Adipocyte (in vitro differentiated cells): Measurements from ENCODE around the gene PTPRG.

Source experiments
- DNase-seq: peaks from one replicate; pipeline ENCODE4 v3.0.0-alpha.2; 2015; ENCODE audit warnings: low read depth
- H3K27me3 ChIP-seq: replicated peaks from 2 replicates; pipeline ENCODE4 v1.7.0; 2013; ENCODE audit warnings: mild to moderate bottlenecking, low read length, moderate library complexity; ENCODE audit not compliant: control insufficient read depth, insufficient read depth
- H3K36me3 ChIP-seq: 2 replicates; pipeline ENCODE4 v1.7.0; 2013; ENCODE audit warnings: low read length, mild to moderate bottlenecking, moderate library complexity; ENCODE audit not compliant: control insufficient read depth, insufficient read depth, severe bottlenecking
- H3K4me1 ChIP-seq: 2 replicates; pipeline ENCODE4 v1.7.0; 2013; ENCODE audit warnings: mild to moderate bottlenecking, low read length, moderate library complexity; ENCODE audit not compliant: control insufficient read depth, insufficient read depth
- H3K4me3 ChIP-seq: 2 replicates; pipeline ENCODE4 v1.7.0; 2013; ENCODE audit warnings: mild to moderate bottlenecking, low read length, moderate library complexity
- H3K9ac ChIP-seq: 2 replicates; pipeline ENCODE4 v1.7.0; 2013; ENCODE audit warnings: mild to moderate bottlenecking, low read length, moderate library complexity
- H3K9me3 ChIP-seq: 2 replicates; pipeline ENCODE4 v1.7.0; 2013; ENCODE audit warnings: mild to moderate bottlenecking, low read length, moderate library complexity; ENCODE audit not compliant: control insufficient read depth

Gene PTPRG

DNA sequence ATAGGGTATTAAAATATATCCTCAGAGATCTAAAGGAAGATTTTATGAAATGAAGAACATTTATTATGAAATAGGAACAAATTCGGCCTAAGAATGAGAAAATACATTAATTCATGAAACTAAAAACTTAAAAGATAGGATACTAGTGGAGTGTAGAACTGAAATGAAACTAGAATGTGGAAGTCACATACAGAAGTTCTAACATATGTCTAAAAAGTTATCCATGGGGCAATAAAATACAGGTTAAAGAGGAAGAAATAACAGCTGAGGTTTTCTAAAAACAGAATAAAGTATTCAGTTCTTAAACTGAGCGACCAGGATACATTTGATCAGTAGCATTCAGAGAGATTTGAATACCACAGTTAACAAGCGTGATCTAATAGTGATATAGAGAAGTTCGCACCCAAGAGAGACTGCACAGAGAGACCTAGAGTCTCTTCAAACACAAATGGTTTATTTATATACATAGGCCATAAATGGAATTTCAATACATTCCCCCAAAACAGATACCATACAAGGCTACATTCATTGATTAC, 726.1 kb downstream of the PTPRG start:
- H3K36me3 ChIP-seq: peaks cover 70% of the 10 kb centered on the region
- H3K9ac ChIP-seq: no peak overlapping the region
- no peaks in the 10 kb centered on the region for H3K9me3 ChIP-seq
- H3K27me3 ChIP-seq: no peaks in the 10 kb centered on the region
- DNase-seq: no peak
- no peaks in the 10 kb centered on the region for H3K4me1 ChIP-seq
- no peak overlapping the region for H3K4me3 ChIP-seq

DNA sequence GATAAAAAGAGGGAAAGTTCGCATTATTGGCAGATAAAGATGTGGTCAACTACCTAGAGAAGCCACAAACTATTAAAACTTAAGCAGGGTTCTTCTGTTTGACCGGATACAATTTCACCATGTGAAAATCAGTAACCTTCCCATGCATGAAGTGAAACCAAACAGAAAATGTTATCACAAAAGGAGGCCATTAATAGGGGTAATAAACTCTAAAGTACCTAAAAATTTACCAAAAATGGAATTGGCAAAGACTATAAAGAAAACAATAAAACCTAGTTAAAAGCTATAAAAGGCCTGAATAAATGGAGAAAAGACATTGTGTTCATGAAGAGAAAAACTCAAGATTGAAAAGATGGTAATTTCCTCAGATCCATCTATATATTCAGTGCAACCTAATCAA, 728.6 kb downstream of the PTPRG start:
- no peaks in the 10 kb centered on the region for H3K9me3 ChIP-seq
- no peaks in the 10 kb centered on the region for H3K4me1 ChIP-seq
- no peak for DNase-seq
- H3K9ac ChIP-seq: no peak overlapping the region
- peaks cover 69% of the 10 kb centered on the region for H3K36me3 ChIP-seq
- H3K27me3 ChIP-seq: no peaks in the 10 kb centered on the region
- no peak overlapping the region for H3K4me3 ChIP-seq

DNA sequence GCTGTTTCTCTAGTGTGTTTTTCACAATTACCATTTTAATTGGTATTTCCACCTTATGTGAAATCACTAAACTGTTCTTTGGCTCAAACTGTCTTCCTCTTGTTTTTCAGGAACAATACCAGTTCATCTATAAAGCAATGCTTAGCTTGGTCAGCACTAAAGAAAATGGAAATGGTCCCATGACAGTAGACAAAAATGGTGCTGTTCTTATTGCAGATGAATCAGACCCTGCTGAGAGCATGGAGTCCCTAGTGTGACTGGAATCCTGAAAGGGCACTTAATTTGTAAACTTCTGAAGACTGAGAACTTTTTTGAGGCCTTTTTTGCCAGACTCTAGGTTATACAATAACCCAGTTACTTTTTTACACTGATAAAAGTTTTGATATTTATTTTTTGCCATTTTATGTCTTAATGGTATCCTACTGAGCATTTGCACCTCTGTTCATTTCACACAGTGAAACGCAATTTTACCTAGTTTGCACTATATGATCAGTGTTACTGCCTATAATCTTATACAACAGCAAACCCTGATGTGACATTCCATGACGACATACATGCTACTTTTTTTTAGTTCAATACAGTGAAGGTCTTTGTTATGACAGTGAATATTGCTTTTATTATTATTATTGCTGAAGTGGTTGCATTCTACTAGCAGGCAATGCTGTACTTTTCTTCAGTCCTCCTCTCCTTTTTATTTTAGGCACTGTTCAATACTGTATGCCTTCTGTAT, 731.8 kb downstream of the PTPRG start:
- H3K9ac ChIP-seq: no peak overlapping the region
- no peaks in the 10 kb centered on the region for H3K27me3 ChIP-seq
- H3K4me1 ChIP-seq: no peaks in the 10 kb centered on the region
- no peaks in the 10 kb centered on the region for H3K9me3 ChIP-seq
- no peak for DNase-seq
- peaks cover 64% of the 10 kb centered on the region for H3K36me3 ChIP-seq
- H3K4me3 ChIP-seq: no peak overlapping the region

DNA sequence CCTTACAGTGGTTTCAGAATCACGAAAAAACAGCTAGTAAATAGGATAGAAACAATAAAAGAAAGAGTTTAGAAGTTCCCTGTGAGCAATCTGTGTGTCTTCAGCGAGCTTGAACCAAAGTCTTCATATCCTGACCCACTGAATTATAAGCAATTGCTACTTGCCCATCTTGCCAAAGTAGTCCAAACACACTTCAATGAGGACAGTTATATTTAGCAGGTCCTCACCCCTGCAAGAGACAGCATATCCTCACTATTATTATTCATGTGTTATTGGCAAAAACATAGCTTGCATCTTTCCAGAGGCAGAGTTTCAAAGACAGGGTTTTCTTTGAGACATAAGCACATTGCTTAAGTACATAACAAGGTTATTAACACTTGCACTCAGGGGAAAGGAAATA, 734.2 kb downstream of the PTPRG start:
- Histone ChIP-seq H3K4me3 (no peak overlapping the region), H3K9me3 (no peaks in the 10 kb centered on the region), H3K27me3 (no peaks in the 10 kb centered on the region), H3K36me3 (peaks cover 57% of the 10 kb centered on the region), H3K4me1 (no peaks in the 10 kb centered on the region), H3K9ac (no peak overlapping the region)
- no peak for DNase-seq

DNA sequence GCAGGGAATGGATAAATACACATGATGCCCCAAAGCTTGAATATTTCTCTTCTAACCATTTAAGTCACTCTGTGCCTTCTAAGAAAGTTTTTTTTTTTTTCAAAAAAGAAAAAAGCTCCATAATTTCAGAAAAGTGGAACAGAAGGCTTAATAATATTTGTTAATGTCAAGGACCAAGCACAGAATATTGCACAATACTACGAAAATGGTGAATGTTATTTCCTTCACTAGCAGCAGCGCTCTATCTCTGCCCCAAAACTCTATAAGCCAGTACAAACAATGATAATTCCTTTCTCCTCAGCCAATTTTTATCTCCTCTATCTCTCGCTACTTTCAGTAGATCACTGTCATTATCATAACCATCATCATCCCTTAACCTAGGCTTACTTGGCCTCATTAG, 739.2 kb downstream of the PTPRG start:
- no peaks in the 10 kb centered on the region for H3K27me3 ChIP-seq
- no peaks in the 10 kb centered on the region for H3K4me1 ChIP-seq
- peaks cover 5% of the 10 kb centered on the region for H3K9me3 ChIP-seq
- no peak overlapping the region for H3K9ac ChIP-seq
- DNase-seq: no peak
- no peak overlapping the region for H3K4me3 ChIP-seq
- peaks cover 16% of the 10 kb centered on the region for H3K36me3 ChIP-seq

DNA sequence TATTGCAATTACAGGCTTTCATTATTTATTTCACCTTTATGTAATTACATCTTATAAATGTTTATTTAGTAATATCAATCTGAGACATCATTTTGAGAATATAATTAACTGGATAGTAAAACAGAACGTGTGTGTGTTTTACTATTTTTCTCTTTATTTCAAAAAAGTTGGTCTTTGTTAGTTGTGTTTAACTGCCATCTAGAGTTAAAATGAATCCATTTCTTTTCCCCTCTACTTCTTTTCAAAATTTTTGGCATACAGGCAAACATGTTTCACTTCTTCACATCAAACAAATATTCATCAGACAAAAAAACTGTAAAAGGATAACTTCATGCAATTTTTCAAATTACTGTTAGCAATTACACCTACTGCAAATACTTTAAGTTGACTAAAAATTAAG, 750.8 kb downstream of the PTPRG start:
- H3K4me1 ChIP-seq: no peaks in the 10 kb centered on the region
- H3K4me3 ChIP-seq: no peak overlapping the region
- H3K36me3 ChIP-seq: no peaks in the 10 kb centered on the region
- DNase-seq: peak; percentile 0
- H3K9me3 ChIP-seq: no peaks in the 10 kb centered on the region
- no peaks in the 10 kb centered on the region for H3K27me3 ChIP-seq
- no peak overlapping the region for H3K9ac ChIP-seq

DNA sequence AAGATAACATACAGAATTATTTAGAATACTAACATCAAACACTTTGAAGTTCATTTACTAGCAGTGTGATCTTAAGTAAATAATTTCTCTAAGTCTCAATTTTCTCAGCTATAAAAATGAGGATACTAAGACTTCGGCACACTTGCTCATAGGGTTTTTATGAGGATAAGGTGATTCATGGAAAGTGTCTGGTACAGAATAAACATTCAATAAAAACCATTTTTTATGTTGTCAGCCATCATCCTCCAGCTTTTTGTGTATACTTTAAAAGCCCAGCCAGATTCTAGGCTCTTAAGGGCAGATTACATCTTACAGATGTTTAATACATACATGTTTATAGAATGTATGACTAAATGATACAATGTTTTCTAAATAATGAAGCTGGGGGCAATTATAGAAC, 755.2 kb downstream of the PTPRG start:
- H3K4me1 ChIP-seq: peaks cover 5% of the 10 kb centered on the region
- H3K36me3 ChIP-seq: no peaks in the 10 kb centered on the region
- no peak overlapping the region for H3K9ac ChIP-seq
- DNase-seq: no peak
- no peak overlapping the region for H3K4me3 ChIP-seq
- H3K27me3 ChIP-seq: no peaks in the 10 kb centered on the region
- H3K9me3 ChIP-seq: no peaks in the 10 kb centered on the region

DNA sequence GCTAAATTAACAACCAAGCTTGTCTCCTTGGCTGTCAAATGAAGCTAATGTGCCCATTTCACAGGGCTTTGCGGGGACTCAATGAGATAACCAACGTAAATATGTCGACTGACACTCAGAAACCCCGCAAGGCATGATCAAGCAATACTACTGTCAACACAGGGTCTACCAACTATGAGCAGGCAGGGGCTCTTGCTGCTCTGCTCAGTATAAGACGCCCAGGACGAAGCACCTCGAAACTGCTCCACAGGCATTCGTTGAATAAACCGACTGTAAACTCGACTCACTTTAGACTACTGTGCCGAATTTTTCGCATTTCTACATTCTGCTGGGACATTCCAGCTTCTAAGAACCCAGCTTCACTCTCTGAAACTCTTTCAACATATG, 757.0 kb downstream of the PTPRG start:
- peak overlapping the region; percentile 97 for H3K4me3 ChIP-seq
- no peaks in the 10 kb centered on the region for H3K9me3 ChIP-seq
- H3K27me3 ChIP-seq: no peaks in the 10 kb centered on the region
- H3K9ac ChIP-seq: peak overlapping the region; percentile 82
- H3K4me1 ChIP-seq: peaks cover 5% of the 10 kb centered on the region
- peaks cover 7% of the 10 kb centered on the region for H3K36me3 ChIP-seq
- DNase-seq: no peak

DNA sequence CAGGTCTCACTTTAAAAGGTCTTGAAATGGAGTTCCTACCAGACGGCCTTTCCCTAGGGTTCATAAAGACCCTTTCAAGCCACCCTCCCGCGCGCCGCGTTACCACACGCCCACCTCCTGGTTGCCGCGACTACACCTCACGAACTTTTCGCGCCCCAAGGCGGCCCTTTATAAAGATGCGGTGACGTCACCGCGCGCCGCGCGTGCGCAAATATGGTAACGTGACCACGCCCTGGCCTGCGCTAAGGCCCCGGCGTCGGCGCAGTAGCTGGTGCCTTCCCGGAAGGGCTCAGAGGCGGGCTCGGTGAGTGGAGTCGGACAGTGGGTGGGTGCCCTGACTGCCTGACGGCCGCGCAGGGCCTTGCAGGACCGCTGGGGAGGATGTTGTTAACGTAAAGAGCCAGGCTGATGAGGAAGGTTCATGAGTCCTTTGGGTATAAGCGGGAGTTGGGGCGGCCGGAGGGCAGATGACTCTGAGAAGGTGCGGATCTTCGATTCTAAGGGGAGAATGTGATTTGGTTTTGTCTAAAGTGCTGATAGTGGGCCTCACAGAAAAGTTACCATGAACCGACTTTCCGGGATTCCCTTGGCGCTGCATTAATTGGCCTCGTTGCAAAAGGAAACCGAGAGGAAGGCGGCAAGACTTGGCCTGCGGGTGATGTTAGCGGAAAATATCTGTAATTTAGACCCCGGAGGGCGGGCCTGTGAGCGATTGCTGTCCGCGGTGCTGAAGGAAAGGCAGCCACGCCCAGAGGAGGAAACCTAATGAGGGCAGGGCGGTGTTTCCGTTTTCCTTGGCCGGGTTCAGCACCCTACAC, 757.6 kb downstream of the PTPRG start:
- peak; percentile 94 for DNase-seq
- Histone ChIP-seq H3K4me1 (peaks cover 5% of the 10 kb centered on the region), H3K4me3 (peak overlapping the region; percentile 97), H3K27me3 (no peaks in the 10 kb centered on the region), H3K9me3 (no peaks in the 10 kb centered on the region), H3K36me3 (peaks cover 7% of the 10 kb centered on the region), H3K9ac (peak overlapping the region; percentile 82)

DNA sequence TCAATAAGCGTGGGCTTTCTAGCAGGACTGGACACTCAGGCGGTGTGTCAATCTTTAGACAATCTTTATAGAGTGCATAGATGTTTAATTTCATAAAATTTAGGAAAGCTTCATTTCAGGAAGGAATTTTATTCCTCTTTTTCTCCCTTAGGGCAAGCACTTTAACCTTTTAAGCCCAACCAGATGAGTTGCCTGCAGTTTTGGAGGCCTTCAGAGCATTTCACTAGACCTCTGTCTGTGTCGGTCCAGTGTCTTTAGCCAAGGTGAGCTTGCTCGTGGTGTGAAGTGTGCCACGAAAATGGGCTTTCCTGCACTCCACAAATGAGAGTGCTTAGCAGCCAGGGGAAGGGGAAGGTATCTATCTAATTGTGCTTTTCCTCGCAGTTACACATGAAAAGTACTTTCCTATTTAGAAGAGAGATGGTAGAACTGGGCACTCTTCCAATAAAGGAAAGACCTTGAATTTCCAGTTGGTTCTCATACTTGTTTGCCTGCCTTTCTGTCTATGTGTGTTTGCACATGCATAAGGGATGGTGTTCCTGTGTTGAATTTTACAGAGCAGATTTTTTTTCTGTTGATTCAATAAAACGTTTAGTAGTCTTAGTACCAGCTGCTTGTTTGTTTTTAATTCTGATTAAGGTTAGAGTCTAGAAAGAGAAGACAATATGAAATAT, 758.3 kb downstream of the PTPRG start:
- Histone ChIP-seq H3K9ac (no peak overlapping the region), H3K27me3 (no peaks in the 10 kb centered on the region), H3K9me3 (no peaks in the 10 kb centered on the region), H3K4me1 (peaks cover 5% of the 10 kb centered on the region), H3K36me3 (peaks cover 7% of the 10 kb centered on the region), H3K4me3 (peak overlapping the region; percentile 97)
- DNase-seq: no peak

DNA sequence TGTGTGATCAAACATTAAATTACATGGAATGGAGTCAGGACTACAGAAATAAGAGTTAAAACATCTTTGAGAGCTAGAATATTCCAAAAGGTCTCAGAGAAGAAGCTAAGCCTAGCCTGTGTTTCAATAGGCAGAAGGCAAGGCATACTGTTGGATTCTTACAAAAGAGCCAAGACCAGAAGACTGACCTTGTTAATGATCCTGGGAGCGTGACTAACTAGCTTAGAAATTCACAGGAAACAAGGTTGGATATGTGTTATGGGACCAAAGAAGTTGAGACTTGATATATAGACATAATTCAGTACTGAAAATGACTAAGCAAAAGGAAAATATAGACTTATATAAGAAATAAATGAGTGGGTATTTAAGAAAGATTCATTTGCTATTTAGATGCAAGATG, 761.9 kb downstream of the PTPRG start:
- peaks cover 4% of the 10 kb centered on the region for H3K4me1 ChIP-seq
- no peaks in the 10 kb centered on the region for H3K27me3 ChIP-seq
- no peak for DNase-seq
- no peak overlapping the region for H3K9ac ChIP-seq
- no peaks in the 10 kb centered on the region for H3K9me3 ChIP-seq
- H3K36me3 ChIP-seq: peaks cover 7% of the 10 kb centered on the region
- H3K4me3 ChIP-seq: no peak overlapping the region
